Measurements from ENCODE around the gene MME. TPM values are rescaled to one million over a fixed set of nuclear protein-coding genes. Genes with fewer than 3 reads are reported as not detected.

MME gene
- total RNA-seq, 1 donor from 2014 or later, result not detected

DNA sequence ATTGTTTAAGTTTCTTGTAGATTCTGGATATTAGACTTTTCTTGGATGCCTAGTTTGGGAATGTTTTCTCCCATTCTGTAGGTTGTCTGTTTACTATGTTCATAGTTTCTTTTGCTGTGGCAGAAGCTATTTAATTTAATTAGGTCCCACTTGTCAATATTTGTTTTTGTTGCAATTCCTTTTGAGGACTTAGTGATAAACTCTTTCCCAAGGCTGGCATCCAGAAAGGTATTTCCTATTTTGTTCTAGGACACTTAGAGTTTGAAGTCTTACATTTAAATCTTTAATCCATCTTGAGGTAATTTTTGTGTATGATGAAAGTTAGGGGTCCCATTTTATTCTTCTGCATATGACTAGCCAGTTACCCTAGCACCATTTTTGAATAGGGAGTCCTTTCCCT lies 54.9 kb downstream of the MME start:
- intact Hi-C loops (cut with micrococcal nuclease), result no loop called here

- intact Hi-C loops (cut with micrococcal nuclease), result no loop called here
These were observed 58.6 kb downstream of the MME start for GRCh38 chr3:155138677-155139076.

- intact Hi-C loops (cut with micrococcal nuclease), result no loop called here
These were observed 67.5 kb downstream of the MME start for GRCh38 chr3:155147588-155147987.

GRCh38 chr3:155149494-155149893 lies 69.4 kb downstream of the MME start:
- intact Hi-C loops (cut with micrococcal nuclease), result no loop called here

DNA sequence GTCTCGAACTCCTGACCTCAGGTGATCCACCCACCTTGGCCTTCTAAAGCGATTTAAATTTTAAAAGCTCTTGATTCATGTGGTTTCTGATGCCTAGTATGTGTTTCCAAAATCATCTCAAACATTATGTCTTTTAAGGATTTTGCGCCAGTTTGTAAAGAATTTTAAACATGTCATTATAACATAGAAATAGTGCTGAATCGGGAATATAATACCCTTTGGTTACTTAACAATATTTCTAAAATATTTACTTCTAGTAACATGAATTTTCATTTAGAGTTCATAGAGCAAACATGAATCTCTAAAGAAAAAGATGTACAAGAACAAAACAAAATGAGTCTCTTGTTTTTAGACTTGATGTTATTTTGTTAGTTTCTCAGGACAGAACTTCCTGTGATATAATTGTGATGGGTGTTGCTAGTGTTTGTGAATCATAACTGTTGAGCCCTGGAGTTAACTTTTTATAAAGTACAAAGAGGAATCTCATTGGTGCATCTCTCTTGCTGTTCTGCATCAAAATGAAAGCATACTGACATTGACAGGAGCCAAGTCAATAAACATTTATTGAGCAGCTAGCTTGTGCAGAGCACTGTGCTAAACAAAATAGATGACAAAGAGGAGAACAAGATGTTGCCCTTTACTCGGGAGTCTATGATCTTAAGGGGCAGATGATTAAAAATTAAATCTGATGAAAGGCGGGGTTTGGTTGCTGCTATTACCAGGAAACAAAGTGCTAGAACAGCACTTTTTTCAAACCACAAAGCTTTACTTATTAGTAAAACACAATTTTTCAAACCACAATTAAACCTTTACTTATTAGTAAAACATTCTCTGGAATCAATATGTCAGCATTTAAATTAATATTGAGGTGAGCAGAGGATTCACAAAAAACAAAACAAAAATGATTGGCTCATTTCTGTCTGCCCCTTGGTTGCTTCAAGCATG lies 73.4 kb downstream of the MME start:
- intact Hi-C loops (cut with micrococcal nuclease), result no loop called here

DNA sequence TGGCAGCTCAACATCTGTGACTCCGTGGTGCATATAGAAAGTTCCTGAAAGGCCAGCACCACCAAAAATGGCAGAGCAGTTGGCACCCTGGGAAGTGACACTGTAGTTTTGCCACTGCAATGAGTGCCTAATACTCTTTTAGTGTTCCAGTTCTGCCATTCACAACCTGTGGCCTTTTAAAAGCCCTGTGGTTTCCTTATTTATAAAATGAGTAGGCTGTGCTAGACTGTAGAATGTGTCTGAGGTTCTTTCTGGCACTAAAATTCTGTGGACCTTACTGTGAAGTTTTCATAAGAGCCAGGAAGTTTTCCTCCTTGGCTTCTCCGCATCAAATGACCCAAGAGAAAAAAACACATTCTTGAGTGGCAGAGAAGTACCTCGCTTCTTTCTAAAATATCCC lies 74.1 kb downstream of the MME start:
- intact Hi-C loops (cut with micrococcal nuclease), result no loop called here

GRCh38 chr3:155158346-155159037 lies 78.4 kb downstream of the MME start:
- intact Hi-C loops (cut with micrococcal nuclease), result no loop called here

DNA sequence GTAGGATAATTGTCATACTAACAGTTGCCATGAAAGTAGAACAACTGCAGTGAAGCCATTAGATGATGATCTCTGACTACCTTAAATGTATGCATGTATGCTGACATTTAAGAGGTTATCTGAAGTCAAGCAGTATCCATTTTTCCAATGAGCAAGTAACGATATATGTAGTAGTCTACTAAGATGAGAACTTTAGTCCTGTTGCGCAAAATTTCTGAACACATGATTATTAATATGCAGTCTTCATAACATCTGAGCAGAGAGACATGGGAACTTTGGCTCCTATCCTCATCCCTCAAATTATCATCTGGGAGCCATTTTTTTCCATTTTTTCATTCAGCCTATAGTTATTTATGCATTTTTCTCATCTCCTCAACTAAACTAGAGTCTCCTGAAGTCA lies 79.2 kb downstream of the MME start:
- intact Hi-C loops (cut with micrococcal nuclease), result no loop called here

DNA sequence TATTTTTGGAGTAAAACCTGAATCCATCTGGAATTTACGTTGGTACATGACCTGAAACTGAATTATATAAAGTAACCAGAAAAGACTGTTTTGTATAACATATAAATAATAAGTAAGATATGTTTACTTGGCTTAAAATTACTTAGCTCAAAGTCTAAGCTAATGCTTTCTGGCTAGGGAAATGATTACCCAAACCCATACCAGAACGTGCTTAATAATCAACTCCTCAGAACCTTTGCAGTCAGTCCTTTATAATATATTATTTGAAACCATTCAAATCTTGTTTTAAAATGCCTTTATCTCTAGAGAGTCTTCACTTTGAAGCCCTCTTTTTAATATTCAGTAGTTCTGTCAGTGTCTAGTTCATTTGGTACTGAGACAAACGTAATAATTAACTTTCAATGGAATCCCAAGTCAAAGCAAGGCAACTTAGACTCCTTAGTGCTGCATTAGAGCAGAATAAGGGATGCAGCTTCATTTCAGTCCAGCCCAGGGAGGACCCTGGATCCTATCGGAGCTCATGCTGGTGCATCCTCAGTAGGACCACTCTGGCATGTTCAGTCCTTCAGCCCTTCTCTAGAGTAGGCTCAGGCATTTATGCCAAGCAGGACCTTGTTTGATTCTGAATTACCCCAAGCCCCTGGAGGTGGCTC lies 81.6 kb downstream of the MME start:
- intact Hi-C loops (cut with micrococcal nuclease), result no loop called here

GRCh38 chr3:155164306-155164705 lies 84.2 kb downstream of the MME start:
- intact Hi-C loops (cut with micrococcal nuclease), result no loop called here

GRCh38 chr3:155166441-155166840 lies 86.3 kb downstream of the MME start:
- intact Hi-C loops (cut with micrococcal nuclease), result no loop called here

GRCh38 chr3:155169197-155169596 lies 89.1 kb downstream of the MME start:
- intact Hi-C loops (cut with micrococcal nuclease), result no loop called here

GRCh38 chr3:155173771-155174170 lies 93.7 kb downstream of the MME start:
- intact Hi-C loops (cut with micrococcal nuclease), result no loop called here

DNA sequence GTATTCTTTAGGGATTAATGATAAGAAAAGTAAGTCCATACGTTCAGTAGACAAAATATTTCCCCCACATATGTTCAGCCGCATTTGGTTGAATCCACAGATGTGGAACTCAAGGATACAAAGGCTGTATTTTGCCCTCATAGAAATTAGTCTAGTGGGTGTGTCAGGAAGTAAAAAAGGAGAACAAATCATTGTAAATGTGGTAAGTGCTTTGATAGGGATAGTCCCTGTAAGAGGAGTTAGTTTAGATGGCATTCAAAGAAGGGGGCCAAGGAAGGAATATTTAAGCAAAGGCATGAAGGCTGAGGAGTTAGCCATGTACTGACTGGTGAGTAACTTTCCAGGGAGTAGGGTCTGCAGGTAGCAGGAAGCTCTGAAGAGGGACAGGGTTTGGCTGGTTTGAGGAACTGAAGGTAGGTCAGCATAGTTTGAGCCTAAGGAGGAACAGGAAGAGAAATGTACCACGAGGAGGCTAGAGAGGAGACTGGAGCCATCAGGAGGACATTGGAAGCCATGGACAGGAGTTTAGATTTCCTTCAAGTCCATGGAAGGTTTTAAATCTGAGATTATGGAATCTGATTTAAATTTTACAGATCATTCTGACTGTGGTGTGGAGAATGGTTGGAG lies 98.8 kb downstream of the MME start:
- intact Hi-C loops (cut with micrococcal nuclease), result no loop called here

GRCh38 chr3:155179437-155179827 lies 99.3 kb downstream of the MME start:
- intact Hi-C loops (cut with micrococcal nuclease), result no loop called here

GRCh38 chr3:155179966-155180757 lies 100.0 kb downstream of the MME start:
- intact Hi-C loops (cut with micrococcal nuclease), result no loop called here

DNA sequence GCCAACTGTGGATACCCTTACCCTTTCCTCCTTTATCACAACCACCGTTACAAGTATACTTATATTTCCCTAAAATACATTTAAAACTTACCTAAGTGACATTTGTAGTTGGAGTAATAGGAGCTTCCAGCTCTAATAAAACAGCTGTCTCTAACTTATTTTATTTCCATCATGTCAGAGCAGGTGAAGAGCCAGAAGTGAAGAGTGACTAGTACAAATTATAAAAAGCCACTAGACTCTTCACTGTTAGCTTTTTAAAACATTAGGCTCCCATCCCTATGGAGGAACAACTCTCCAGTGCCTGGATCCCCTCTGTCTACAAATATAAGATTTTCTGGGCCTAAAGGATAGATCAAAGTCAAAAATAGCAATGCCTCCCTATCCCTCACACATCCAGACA lies 102.3 kb downstream of the MME start:
- intact Hi-C loops (cut with micrococcal nuclease), result no loop called here

DNA sequence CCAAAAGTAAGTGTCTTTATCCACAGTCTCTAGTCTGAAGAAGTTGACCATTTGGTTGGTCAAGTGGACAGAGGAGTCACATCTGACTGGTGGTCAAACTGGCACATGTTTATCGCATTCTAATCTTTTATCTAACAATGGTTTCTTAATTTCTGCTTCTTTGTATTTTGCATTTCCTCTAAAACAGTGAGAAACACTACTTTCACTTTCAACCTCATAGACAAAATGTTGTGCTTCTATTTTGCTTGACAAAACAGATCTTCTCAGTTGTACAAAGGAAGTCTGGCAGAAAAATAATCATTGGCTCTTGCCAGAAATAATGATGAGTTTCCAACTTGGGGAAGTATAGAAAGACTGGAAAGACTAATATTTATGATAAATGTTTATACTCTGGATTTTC lies 103.9 kb downstream of the MME start:
- intact Hi-C loops (cut with micrococcal nuclease), result no loop called here

DNA sequence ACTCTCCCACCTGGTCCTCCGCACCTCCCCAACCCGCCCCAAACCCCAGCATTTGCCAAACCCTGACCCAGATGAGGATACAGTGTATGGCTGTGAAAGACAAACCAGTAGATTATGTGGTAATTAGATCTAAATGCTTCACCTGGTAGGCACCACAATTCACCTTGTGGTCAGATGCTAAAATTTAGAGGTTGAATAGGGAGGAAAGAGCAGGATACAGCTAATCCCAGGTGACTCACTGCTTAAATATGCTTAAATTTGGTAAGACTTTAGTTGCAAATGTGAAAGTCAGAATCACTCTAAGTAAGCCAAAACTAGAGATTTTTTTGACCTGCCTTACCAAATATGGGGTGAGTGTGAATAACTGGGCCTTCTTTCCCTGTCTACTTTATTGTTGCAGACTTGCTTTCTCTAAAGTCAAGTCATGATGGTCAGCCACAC lies 105.5 kb downstream of the MME start:
- intact Hi-C loops (cut with micrococcal nuclease), result no loop called here

- intact Hi-C loops (cut with micrococcal nuclease), result no loop called here
These were observed 107.9 kb downstream of the MME start for GRCh38 chr3:155188031-155188430.

DNA sequence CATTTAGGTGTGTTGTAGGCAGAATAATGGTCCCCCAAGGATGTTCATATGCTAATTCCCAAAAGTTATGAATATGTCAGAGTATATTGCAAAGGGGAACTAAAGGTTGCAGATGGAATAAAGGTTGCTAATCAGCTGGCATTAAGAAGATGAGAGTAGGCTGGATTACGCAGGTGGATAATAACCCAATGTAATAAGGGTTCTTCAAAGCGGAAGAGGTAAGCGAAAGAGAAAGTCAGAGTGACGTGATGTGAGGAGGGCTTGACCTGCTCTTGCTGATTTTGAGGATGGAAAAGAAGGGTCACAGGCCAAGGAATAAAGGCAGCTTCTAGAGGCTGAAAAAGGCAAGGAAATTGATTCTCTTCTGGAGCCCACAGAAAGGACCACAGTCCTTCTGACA lies 109.4 kb downstream of the MME start:
- intact Hi-C loops (cut with micrococcal nuclease), result no loop called here
